ENCODE results near the gene GPRIN1. TPM values are rescaled to one million over a fixed set of nuclear protein-coding genes. Genes with fewer than 3 reads are reported as not detected.

Gene GPRIN1
- total RNA-seq, 1 donor from 2014 or later: not detected

DNA sequence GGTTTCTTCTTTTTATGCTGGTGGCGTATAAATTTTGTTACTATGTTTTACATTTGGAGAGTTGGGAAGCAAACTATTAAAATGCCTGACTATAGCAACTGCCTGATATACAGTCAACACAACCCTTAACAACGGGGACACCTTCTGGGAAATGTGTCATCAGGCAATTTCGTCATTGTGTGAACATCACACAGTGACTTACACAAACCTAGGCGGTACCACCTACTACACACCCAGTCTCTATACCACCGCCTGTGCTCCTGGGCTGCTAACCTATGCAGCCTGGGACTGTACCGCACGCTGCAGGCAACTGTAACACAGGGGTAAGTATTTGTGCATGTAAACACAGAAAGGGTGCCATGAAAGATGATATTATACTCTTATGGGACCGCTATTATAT, 62.2 kb downstream of the GPRIN1 start:
- H3K27ac ChIP-seq: no peak overlapping the region
- no peaks in the 10 kb centered on the region for H3K9me3 ChIP-seq
- H3K27me3 ChIP-seq: no peaks in the 10 kb centered on the region
- H3K4me1 ChIP-seq: peaks cover 0 to 5% of the 10 kb centered on the region in 2 donors
- intact Hi-C loops (cut with DNase I): no loop called here
- H3K36me3 ChIP-seq: no peaks in the 10 kb centered on the region
- TF ChIP-seq, protein P1, sequence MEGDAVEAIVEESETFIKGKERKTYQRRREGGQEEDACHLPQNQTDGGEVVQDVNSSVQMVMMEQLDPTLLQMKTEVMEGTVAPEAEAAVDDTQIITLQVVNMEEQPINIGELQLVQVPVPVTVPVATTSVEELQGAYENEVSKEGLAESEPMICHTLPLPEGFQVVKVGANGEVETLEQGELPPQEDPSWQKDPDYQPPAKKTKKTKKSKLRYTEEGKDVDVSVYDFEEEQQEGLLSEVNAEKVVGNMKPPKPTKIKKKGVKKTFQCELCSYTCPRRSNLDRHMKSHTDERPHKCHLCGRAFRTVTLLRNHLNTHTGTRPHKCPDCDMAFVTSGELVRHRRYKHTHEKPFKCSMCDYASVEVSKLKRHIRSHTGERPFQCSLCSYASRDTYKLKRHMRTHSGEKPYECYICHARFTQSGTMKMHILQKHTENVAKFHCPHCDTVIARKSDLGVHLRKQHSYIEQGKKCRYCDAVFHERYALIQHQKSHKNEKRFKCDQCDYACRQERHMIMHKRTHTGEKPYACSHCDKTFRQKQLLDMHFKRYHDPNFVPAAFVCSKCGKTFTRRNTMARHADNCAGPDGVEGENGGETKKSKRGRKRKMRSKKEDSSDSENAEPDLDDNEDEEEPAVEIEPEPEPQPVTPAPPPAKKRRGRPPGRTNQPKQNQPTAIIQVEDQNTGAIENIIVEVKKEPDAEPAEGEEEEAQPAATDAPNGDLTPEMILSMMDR (IDR thresholded peaks at IDR 0.05): no peak
- H3K4me3 ChIP-seq: no peak overlapping the region
- DNase-seq (ENCODE audit: low spot score in 2 of 2): no peak

Other genes with a start within 250 kb of the GPRIN1 start
- gene KIAA1191, start 248.4 kb downstream of the GPRIN1 start, total RNA-seq: 56.2 TPM
- 2.7 TPM for gene ARL10, start 244.7 kb downstream of the GPRIN1 start, total RNA-seq
- gene NOP16, start 221.6 kb downstream of the GPRIN1 start, total RNA-seq: not detected
- 36.7 TPM for gene HIGD2A, start 221.4 kb downstream of the GPRIN1 start, total RNA-seq
- 189 TPM for gene CLTB, start 193.6 kb downstream of the GPRIN1 start, total RNA-seq
- gene FAF2, start 161.8 kb downstream of the GPRIN1 start, total RNA-seq: 18.7 TPM
- gene RNF44, start 72.8 kb downstream of the GPRIN1 start, total RNA-seq: 24.1 TPM
- gene CDHR2, start 60.8 kb downstream of the GPRIN1 start, total RNA-seq: not detected
- not detected for gene SNCB, start 20.4 kb upstream of the GPRIN1 start, total RNA-seq
- not detected for gene EIF4E1B, start 20.5 kb upstream of the GPRIN1 start, total RNA-seq
- 32.7 TPM for gene TSPAN17, start 37.3 kb upstream of the GPRIN1 start, total RNA-seq
- not detected for gene UNC5A, start 200.4 kb upstream of the GPRIN1 start, total RNA-seq